ENCODE measurements around the gene DIP2B. TPM values are rescaled to one million over a fixed set of nuclear protein-coding genes. Genes with fewer than 3 reads are reported as not detected.

Gene DIP2B
- total RNA-seq, 1 experiment from 2014 or later: 26.1 TPM

GRCh38 chr12:50482571-50482970, 22.2 kb upstream of the DIP2B start (continued):
- TF ChIP-seq ATF2 (CRISPR knock-in tag; IDR thresholded peaks at IDR 0.05; ENCODE audit: borderline replicate concordance, low read depth) (no peak), CBFB (CRISPR knock-in tag; IDR thresholded peaks at IDR 0.05; ENCODE audit: low read depth) (no peak), TCF7 (CRISPR knock-in tag; IDR thresholded peaks at IDR 0.05; ENCODE audit: low read depth) (no peak), CTCF (IDR thresholded peaks at IDR 0.05) (no peak), GABPB1 (CRISPR knock-in tag; IDR thresholded peaks at IDR 0.05) (no peak), ARID4B (CRISPR knock-in tag; IDR thresholded peaks at IDR 0.05; ENCODE audit: borderline replicate concordance) (no peak), STAT6 (CRISPR knock-in tag; conservative IDR thresholded peaks at IDR 0.05; ENCODE audit: low read depth) (no peak), USF2 (CRISPR knock-in tag; IDR thresholded peaks at IDR 0.05) (no peak), ATF6 (CRISPR knock-in tag; IDR thresholded peaks at IDR 0.05) (no peak)

GRCh38 chr12:50483488-50483887, 21.3 kb upstream of the DIP2B start:
- POLR2A ChIA-PET: interaction anchor here (0.6 kb wide), 1 partner anchor 299 kb away, joined by 6 read pairs; no protein-coding TSS in a partner anchor
- no peaks in the 10 kb centered on the region for H3K9me3 Mint-ChIP-seq
- DNase-seq (ENCODE audit: low spot score) (no peak), ATAC-seq (no peak)
- peaks cover 8% of the 10 kb centered on the region for H3K4me1 Mint-ChIP-seq
- H3K27ac Mint-ChIP-seq: no peak overlapping the region
- H3K27me3 Mint-ChIP-seq (ENCODE audit: low read depth): no peaks in the 10 kb centered on the region
- H3K4me3 Mint-ChIP-seq: no peak overlapping the region
- TF ChIP-seq NFATC4 (CRISPR knock-in tag; IDR thresholded peaks at IDR 0.05): 0 out of 2 replicates have a peak, but pooled peaks have one; percentile 48
- no peak for TF ChIP-seq OVOL2 (CRISPR knock-in tag; IDR thresholded peaks at IDR 0.05; ENCODE audit: borderline replicate concordance)
- no peak for TF ChIP-seq E2F4 (CRISPR knock-in tag; IDR thresholded peaks at IDR 0.05; ENCODE audit: borderline replicate concordance, low read depth)
- no peak for TF ChIP-seq NR1H2 (CRISPR knock-in tag; IDR thresholded peaks at IDR 0.05)
- CTCF ChIA-PET: interaction anchor here (0.6 kb wide), 1 partner anchor 56 kb away, joined by 5 read pairs; no protein-coding TSS in a partner anchor
- H3K36me3 Mint-ChIP-seq: 0 out of 2 replicates have a peak, but pooled peaks cover 2% of the 10 kb centered on the region
